MM.1S (cell line): Measurements from ENCODE around the gene CHST11.
A peak's percentile ranks its signal among the peaks of the same experiment; 100 is the strongest.

ENCODE experiments used
- DNase-seq: peaks from one replicate; pipeline ENCODE4 v3.0.0-alpha.2; 2015
- H2AFZ ChIP-seq: fragments of 300-600 bp; sonication (generic); 2 replicates; pipeline ENCODE4 v1.6.0; 2016; ENCODE audit warnings: antibody characterized with exemption, low read length
- H3F3A ChIP-seq: fragments of 300-600 bp; sonication (generic); 2 replicates; pipeline ENCODE4 v1.6.1; 2016; ENCODE audit warnings: mild to moderate bottlenecking, antibody characterized with exemption, low read length, moderate library complexity, mixed read lengths; ENCODE audit not compliant: insufficient read depth
- H3K27ac ChIP-seq: fragments of 300-600 bp; sonication (generic); 2 replicates; pipeline ENCODE4 v1.5.1; 2016; ENCODE audit warnings: mild to moderate bottlenecking, low read length
- H3K27me3 ChIP-seq: fragments of 300-600 bp; sonication (generic); replicated peaks from 2 replicates; pipeline ENCODE4 v1.6.0; 2016; ENCODE audit warnings: low read length; ENCODE audit not compliant: insufficient read depth
- H3K36me3 ChIP-seq: fragments of 300-600 bp; sonication (generic); replicated peaks from 2 replicates; pipeline ENCODE4 v1.6.1; 2016; ENCODE audit warnings: mild to moderate bottlenecking, low read length, mixed read lengths; ENCODE audit not compliant: insufficient read depth
- H3K4me1 ChIP-seq: fragments of 300-600 bp; sonication (generic); 2 replicates; pipeline ENCODE4 v1.6.1; 2016; ENCODE audit warnings: low read length, mixed read lengths
- H3K4me2 ChIP-seq: fragments of 300-600 bp; sonication (generic); 2 replicates; pipeline ENCODE4 v1.6.0; 2016; ENCODE audit warnings: low read depth, low read length
- H3K4me3 ChIP-seq: fragments of 300-600 bp; sonication (generic); 2 replicates; pipeline ENCODE4 v1.5.1; 2016; ENCODE audit warnings: low read length, mixed read lengths
- H3K79me2 ChIP-seq: fragments of 300-600 bp; sonication (generic); 2 replicates; pipeline ENCODE4 v1.6.1; 2016; ENCODE audit warnings: mixed run types, low read length, mixed read lengths
- H3K9ac ChIP-seq: fragments of 300-600 bp; sonication (generic); 2 replicates; pipeline ENCODE4 v1.6.1; 2016; ENCODE audit warnings: low read length, mixed read lengths
- H3K9me2 ChIP-seq: fragments of 300-600 bp; sonication (generic); replicated peaks from 2 replicates; pipeline ENCODE4 v1.6.1; 2016; ENCODE audit warnings: mild to moderate bottlenecking, low read length, mixed read lengths; ENCODE audit not compliant: insufficient read depth
- H3K9me3 ChIP-seq: fragments of 300-600 bp; sonication (generic); replicated peaks from 2 replicates; pipeline ENCODE4 v1.6.1; 2016; ENCODE audit warnings: mild to moderate bottlenecking, low read length, mixed read lengths; ENCODE audit not compliant: insufficient read depth
- H4K20me1 ChIP-seq: fragments of 300-600 bp; sonication (generic); 2 replicates; pipeline ENCODE4 v1.6.1; 2016; ENCODE audit warnings: mild to moderate bottlenecking, low read length, moderate library complexity, mixed read lengths; ENCODE audit not compliant: insufficient read depth
- EZH2 ChIP-seq: fragments of 300-600 bp; sonication (generic); optimal IDR thresholded peaks from 2 replicates; pipeline ENCODE3; 2017; ENCODE audit warnings: low read depth, mild to moderate bottlenecking, antibody characterized with exemption, low read length, mixed read lengths
- EZH2phosphoT487 ChIP-seq: fragments of 300-600 bp; sonication (generic); IDR thresholded peaks from 2 replicates; pipeline ENCODE4 v1.6.1; 2018; ENCODE audit warnings: antibody characterized with exemption, low read length
- TF ChIP-seq, protein P1 (sequence below): fragments of 300-600 bp; sonication (generic); IDR thresholded peaks from 2 replicates; pipeline ENCODE4 v1.5.1; 2016; ENCODE audit warnings: antibody characterized with exemption, low read length, mixed read lengths

Gene CHST11

DNA sequence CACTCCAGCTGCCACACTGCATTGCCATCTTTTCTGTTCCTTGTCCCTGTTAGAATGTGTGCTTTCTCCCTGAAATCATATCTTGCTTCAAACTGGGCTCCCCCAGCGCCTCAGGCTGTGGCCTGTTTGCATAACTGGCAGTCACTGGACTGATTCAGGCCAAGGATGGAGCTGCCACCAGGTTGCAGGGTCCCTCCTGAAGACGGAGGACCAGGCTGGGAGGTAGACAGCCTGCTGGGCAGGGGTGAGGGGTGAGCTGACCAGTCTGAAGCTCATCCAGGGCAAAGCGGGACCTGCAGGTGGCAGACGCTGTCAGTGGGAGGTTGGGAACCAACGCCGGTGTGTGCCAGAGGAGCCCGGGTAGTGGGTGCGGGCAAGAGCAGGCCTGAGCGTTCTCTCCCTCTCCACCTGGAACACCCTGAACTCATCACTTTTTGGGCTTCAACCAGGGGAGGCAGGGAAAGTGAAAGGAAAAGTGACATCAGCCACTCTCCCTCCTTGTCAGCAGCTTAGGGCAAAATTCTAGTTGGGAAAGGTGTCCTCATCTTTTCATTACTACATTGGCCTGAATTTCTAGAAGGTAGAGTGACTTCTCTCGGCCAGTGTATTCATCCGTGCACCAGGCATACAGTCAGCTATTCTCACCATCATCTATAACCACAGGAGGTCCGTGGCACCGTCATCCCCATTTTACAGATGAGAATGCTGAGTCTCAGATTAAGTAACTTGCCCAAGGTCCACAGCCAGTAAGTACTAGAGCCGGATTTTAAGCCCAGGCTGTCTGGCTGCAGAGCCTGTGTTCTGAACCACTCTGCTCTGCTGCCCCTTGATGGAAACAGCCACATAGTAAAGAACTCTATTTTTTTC is 282.3 kb downstream of the CHST11 start:
- Histone ChIP-seq H3K4me2 (no peak overlapping the region), H3K27ac (no peak overlapping the region), H3K9me3 (no peaks in the 10 kb centered on the region), H3K9me2 (no peaks in the 10 kb centered on the region), H3K79me2 (0 out of 2 replicates have a peak, but pooled peaks cover 9% of the 10 kb centered on the region), H4K20me1 (no peaks in the 10 kb centered on the region), H3K9ac (no peak overlapping the region), H3K4me3 (no peak overlapping the region), H3K4me1 (peaks cover 4% of the 10 kb centered on the region; the same call in 1 of the 2 replicates), H3K36me3 (no peaks in the 10 kb centered on the region), H3F3A (no peaks in the 10 kb centered on the region), H2AFZ (no peak overlapping the region), H3K27me3 (no peaks in the 10 kb centered on the region)
- no peak for DNase-seq
- no peak for TF ChIP-seq EZH2phosphoT487
- TF ChIP-seq EZH2 = no peak
- TF ChIP-seq, protein P1, sequence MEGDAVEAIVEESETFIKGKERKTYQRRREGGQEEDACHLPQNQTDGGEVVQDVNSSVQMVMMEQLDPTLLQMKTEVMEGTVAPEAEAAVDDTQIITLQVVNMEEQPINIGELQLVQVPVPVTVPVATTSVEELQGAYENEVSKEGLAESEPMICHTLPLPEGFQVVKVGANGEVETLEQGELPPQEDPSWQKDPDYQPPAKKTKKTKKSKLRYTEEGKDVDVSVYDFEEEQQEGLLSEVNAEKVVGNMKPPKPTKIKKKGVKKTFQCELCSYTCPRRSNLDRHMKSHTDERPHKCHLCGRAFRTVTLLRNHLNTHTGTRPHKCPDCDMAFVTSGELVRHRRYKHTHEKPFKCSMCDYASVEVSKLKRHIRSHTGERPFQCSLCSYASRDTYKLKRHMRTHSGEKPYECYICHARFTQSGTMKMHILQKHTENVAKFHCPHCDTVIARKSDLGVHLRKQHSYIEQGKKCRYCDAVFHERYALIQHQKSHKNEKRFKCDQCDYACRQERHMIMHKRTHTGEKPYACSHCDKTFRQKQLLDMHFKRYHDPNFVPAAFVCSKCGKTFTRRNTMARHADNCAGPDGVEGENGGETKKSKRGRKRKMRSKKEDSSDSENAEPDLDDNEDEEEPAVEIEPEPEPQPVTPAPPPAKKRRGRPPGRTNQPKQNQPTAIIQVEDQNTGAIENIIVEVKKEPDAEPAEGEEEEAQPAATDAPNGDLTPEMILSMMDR = no peak

GRCh38 chr12:104740668-104741067 is 283.9 kb downstream of the CHST11 start:
- no peaks in the 10 kb centered on the region for H4K20me1 ChIP-seq
- H3K4me2 ChIP-seq = peak overlapping the region; percentile 56
- no peak overlapping the region for H3K9ac ChIP-seq
- no peaks in the 10 kb centered on the region for H3K36me3 ChIP-seq
- 0 out of 2 replicates have a peak, but pooled peaks cover 9% of the 10 kb centered on the region for H3K79me2 ChIP-seq
- H3K4me1 ChIP-seq = peaks cover 4% of the 10 kb centered on the region; the same call in 1 of the 2 replicates
- no peaks in the 10 kb centered on the region for H3K9me2 ChIP-seq
- no peaks in the 10 kb centered on the region for H3F3A ChIP-seq
- no peak overlapping the region for H2AFZ ChIP-seq
- TF ChIP-seq EZH2phosphoT487 (no peak), EZH2 (no peak)
- TF ChIP-seq, protein P1 = no peak
- no peak overlapping the region for H3K4me3 ChIP-seq
- no peaks in the 10 kb centered on the region for H3K9me3 ChIP-seq
- peak; percentile 31 for DNase-seq
- no peak overlapping the region for H3K27ac ChIP-seq
- H3K27me3 ChIP-seq = no peaks in the 10 kb centered on the region

DNA sequence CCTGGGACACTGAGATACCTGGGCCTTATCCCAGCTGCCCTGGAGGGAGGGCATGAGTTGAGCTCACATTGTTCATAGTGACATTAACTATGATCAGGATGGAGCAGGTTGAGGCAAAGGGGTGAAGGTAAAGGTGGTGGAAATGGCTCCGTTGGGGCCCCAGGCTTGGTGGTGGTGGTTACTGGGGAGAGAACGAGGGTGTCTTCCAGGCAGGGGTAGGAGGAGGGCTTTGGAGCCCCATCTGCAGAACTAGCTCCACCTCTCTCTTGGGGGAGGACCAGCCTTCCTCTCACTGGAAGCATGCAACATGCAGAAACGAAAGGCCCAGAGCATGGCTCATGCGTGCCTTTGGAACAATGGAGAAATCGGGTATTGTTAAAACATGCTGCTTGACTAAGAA is 284.3 kb downstream of the CHST11 start:
- no peaks in the 10 kb centered on the region for H3K9me3 ChIP-seq
- no peaks in the 10 kb centered on the region for H3K9me2 ChIP-seq
- no peaks in the 10 kb centered on the region for H3F3A ChIP-seq
- H3K9ac ChIP-seq = no peak overlapping the region
- H3K4me3 ChIP-seq = no peak overlapping the region
- no peaks in the 10 kb centered on the region for H3K27me3 ChIP-seq
- TF ChIP-seq, protein P1 = no peak
- no peak for TF ChIP-seq EZH2phosphoT487
- no peak for TF ChIP-seq EZH2
- peaks cover 4% of the 10 kb centered on the region; the same call in 1 of the 2 replicates for H3K4me1 ChIP-seq
- no peak overlapping the region for H3K27ac ChIP-seq
- 0 out of 2 replicates have a peak, but pooled peaks cover 9% of the 10 kb centered on the region for H3K79me2 ChIP-seq
- no peaks in the 10 kb centered on the region for H3K36me3 ChIP-seq
- no peaks in the 10 kb centered on the region for H4K20me1 ChIP-seq
- H2AFZ ChIP-seq = no peak overlapping the region
- H3K4me2 ChIP-seq = peak overlapping the region; percentile 56
- DNase-seq = no peak
